Measurements from ENCODE around the gene FBXL3.

FBXL3 gene

DNA sequence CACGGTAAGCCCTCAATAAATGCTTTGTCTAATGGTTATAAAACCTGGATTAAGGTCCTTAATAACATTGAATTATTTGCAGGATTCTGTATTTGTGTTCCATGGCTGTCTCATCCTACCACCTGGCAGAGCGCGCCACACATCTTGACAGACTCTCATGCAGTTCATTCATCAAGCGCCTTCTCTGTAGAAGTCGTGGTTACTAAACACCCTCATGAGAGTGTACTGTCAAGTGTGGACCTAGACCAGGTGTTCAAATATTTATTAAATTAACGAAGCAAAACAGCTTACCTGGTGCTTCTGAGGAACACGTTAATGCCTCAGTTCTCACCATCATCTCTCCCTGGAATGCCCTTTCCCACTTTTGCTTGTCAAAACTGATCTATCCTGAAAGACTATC is 13.1 kb upstream of the FBXL3 start:
- peaks cover 12% of the 10 kb centered on the region for H3K36me3 Mint-ChIP-seq (ENCODE audit: low read depth)
- H3K9me3 Mint-ChIP-seq = peaks cover 11% of the 10 kb centered on the region
- H3K4me1 Mint-ChIP-seq (ENCODE audit: low read depth) = peaks cover 7% of the 10 kb centered on the region
- intact Hi-C loops (cut with micrococcal nuclease) = no loop called here
- no peaks in the 10 kb centered on the region for H3K27me3 Mint-ChIP-seq
- no peak overlapping the region for H3K4me3 Mint-ChIP-seq
- H3K27ac Mint-ChIP-seq = no peak overlapping the region

GRCh38 chr13:77038907-77039480 is 12.0 kb upstream of the FBXL3 start:
- Mint-ChIP-seq H3K4me1 (ENCODE audit: low read depth) (peaks cover 7% of the 10 kb centered on the region), H3K36me3 (ENCODE audit: low read depth) (peaks cover 12% of the 10 kb centered on the region), H3K27me3 (no peaks in the 10 kb centered on the region), H3K9me3 (peaks cover 11% of the 10 kb centered on the region), H3K4me3 (no peak overlapping the region), H3K27ac (no peak overlapping the region)
- intact Hi-C loops (cut with micrococcal nuclease) = no loop called here

GRCh38 chr13:77036279-77036678 is 9.3 kb upstream of the FBXL3 start:
- intact Hi-C loops (cut with micrococcal nuclease) = no loop called here
- peaks cover 5% of the 10 kb centered on the region for H3K4me1 Mint-ChIP-seq (ENCODE audit: low read depth)
- H3K36me3 Mint-ChIP-seq (ENCODE audit: low read depth) = no peaks in the 10 kb centered on the region
- H3K27ac Mint-ChIP-seq = no peak overlapping the region
- H3K27me3 Mint-ChIP-seq = no peaks in the 10 kb centered on the region
- H3K9me3 Mint-ChIP-seq = peaks cover 17% of the 10 kb centered on the region
- no peak overlapping the region for H3K4me3 Mint-ChIP-seq

- no peak overlapping the region for H3K4me3 Mint-ChIP-seq
- no peaks in the 10 kb centered on the region for H3K27me3 Mint-ChIP-seq
- intact Hi-C loops (cut with micrococcal nuclease) = no loop called here
- H3K36me3 Mint-ChIP-seq (ENCODE audit: low read depth) = no peaks in the 10 kb centered on the region
- H3K27ac Mint-ChIP-seq = no peak overlapping the region
- peaks cover 17% of the 10 kb centered on the region for H3K9me3 Mint-ChIP-seq
- peaks cover 5% of the 10 kb centered on the region for H3K4me1 Mint-ChIP-seq (ENCODE audit: low read depth)
Observed at GRCh38 chr13:77034881-77035280, 7.9 kb upstream of the FBXL3 start.

- intact Hi-C loops (cut with micrococcal nuclease) = no loop called here
- peaks cover 11% of the 10 kb centered on the region for H3K4me1 Mint-ChIP-seq (ENCODE audit: low read depth)
- peaks cover 17% of the 10 kb centered on the region for H3K9me3 Mint-ChIP-seq
- no peak overlapping the region for H3K4me3 Mint-ChIP-seq
- no peaks in the 10 kb centered on the region for H3K27me3 Mint-ChIP-seq
- H3K27ac Mint-ChIP-seq = no peak overlapping the region
- H3K36me3 Mint-ChIP-seq (ENCODE audit: low read depth) = no peaks in the 10 kb centered on the region
Observed at GRCh38 chr13:77033717-77034302, 6.9 kb upstream of the FBXL3 start.

DNA sequence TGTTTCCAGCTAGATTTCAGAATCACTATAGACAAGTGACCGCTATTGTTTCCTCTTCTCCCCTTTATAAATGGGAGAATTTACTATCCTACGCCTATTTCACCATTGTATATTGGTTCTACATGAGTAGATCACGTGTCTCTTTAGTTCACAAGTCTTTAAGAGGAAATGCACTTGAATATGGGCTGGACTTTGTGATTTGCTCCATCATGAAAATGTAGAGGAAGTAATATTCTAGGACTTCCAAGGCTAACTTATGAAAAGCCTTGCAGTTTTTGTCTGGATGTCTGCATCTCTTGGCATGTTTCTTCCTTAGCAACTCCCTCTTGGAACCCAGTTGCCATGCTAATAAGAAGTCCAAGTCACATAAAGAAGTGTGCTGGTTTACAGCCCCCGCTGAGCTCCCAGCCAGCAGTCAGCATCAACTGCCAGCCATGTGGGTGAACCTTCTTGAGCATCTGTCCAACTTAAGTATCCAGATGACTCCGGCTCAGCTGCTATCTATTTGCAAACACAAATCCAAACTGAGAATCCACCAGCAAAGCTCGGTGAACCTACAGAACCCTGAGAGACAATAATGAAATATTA is 4.8 kb upstream of the FBXL3 start:
- Mint-ChIP-seq H3K27ac (peak overlapping the region; percentile 75), H3K9me3 (peaks cover 7% of the 10 kb centered on the region), H3K4me3 (no peak overlapping the region), H3K27me3 (no peaks in the 10 kb centered on the region), H3K4me1 (ENCODE audit: low read depth) (peaks cover 26% of the 10 kb centered on the region), H3K36me3 (ENCODE audit: low read depth) (peaks cover 8% of the 10 kb centered on the region)
- intact Hi-C loops (cut with micrococcal nuclease) = no loop called here

DNA sequence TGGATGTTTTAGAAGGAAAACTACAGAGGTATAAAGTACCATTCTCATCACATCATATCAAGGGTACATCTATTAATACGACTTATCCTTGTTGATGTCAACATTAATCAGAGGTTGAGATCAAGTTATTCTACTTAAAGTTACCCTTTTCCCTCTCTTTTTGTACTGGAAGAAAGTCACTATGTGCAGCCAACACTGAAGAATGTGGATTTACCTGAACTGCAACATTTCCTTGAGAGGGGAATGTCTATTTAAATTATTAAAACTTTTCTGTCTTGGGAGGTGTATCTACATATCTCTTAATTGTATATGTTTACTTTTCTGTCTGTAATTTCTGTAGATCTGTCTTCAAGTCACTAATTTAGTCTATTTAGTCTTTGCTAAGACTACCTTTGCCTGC is 2.5 kb upstream of the FBXL3 start:
- peaks cover 17% of the 10 kb centered on the region for H3K36me3 Mint-ChIP-seq (ENCODE audit: low read depth)
- H3K9me3 Mint-ChIP-seq = peaks cover 7% of the 10 kb centered on the region
- H3K27ac Mint-ChIP-seq = no peak overlapping the region
- intact Hi-C loops (cut with micrococcal nuclease) = loop anchor here (5.0 kb wide), 1 partner anchor 38 kb away; no protein-coding TSS in a partner anchor
- no peak overlapping the region for H3K4me3 Mint-ChIP-seq
- no peaks in the 10 kb centered on the region for H3K27me3 Mint-ChIP-seq
- H3K4me1 Mint-ChIP-seq (ENCODE audit: low read depth) = peaks cover 32% of the 10 kb centered on the region

DNA sequence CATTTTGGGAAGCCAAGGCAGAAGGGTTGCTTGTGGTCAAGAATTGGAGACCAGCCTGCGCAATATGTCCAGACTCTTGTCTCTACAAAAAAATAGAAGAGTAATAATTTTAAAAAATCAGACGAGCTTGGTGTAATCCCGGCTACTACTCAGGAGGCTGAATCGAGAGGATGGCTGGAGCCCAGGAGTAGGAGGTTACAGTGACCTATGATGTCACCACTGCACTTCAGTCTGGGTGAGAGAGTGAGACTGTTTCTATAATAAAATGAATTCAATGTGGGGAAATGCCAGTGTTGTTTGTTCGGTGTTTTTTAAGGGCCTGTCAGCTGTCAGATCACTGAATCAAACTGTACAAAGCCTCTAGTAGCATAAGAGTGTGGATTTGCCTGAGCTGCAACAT is 1.2 kb upstream of the FBXL3 start:
- H3K4me1 Mint-ChIP-seq (ENCODE audit: low read depth) = peaks cover 41% of the 10 kb centered on the region
- intact Hi-C loops (cut with micrococcal nuclease) = loop anchor here (5.0 kb wide), 1 partner anchor 39 kb away; no protein-coding TSS in a partner anchor
- no peaks in the 10 kb centered on the region for H3K27me3 Mint-ChIP-seq
- peaks cover 24% of the 10 kb centered on the region for H3K36me3 Mint-ChIP-seq (ENCODE audit: low read depth)
- H3K9me3 Mint-ChIP-seq = peaks cover 7% of the 10 kb centered on the region
- peak overlapping the region; percentile 91 for H3K27ac Mint-ChIP-seq
- H3K4me3 Mint-ChIP-seq = peak overlapping the region; percentile 93

- H3K4me3 Mint-ChIP-seq = peak overlapping the region; percentile 93
- no peaks in the 10 kb centered on the region for H3K9me3 Mint-ChIP-seq
- peaks cover 29% of the 10 kb centered on the region for H3K36me3 Mint-ChIP-seq (ENCODE audit: low read depth)
- no peaks in the 10 kb centered on the region for H3K27me3 Mint-ChIP-seq
- peak overlapping the region; percentile 91 for H3K27ac Mint-ChIP-seq
- intact Hi-C loops (cut with micrococcal nuclease) = loop anchor here (2.0 to 5.0 kb wide), 2 partner anchors 34 to 41 kb away; partner anchors contain the start of gene CLN5
- H3K4me1 Mint-ChIP-seq (ENCODE audit: low read depth) = peaks cover 46% of the 10 kb centered on the region
Observed at GRCh38 chr13:77026255-77026860, 601 bp downstream of the FBXL3 start.

DNA sequence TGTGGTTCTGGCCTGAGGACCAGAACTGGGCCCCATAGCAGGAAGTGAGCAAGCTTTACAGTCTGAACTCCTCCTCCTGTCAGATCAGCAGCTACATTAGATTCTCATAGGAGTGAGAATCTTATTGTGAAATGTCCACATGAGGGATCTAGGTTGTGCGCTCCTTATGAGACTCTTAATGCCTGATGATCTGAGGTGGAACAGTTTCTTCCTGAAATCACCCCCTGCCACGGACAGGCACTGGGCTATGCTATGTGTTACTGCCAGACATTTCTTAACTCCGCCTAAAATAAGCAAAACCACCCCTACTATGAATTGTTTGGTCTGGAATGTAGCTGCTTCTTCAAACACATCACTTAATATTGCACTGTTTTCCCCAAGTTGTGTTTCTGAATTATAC is 4.6 kb downstream of the FBXL3 start:
- H3K27me3 Mint-ChIP-seq = no peaks in the 10 kb centered on the region
- peaks cover 29% of the 10 kb centered on the region for H3K4me1 Mint-ChIP-seq (ENCODE audit: low read depth)
- peak overlapping the region; percentile 1 for H3K27ac Mint-ChIP-seq
- peaks cover 39% of the 10 kb centered on the region for H3K36me3 Mint-ChIP-seq (ENCODE audit: low read depth)
- intact Hi-C loops (cut with micrococcal nuclease) = no loop called here
- H3K9me3 Mint-ChIP-seq = no peaks in the 10 kb centered on the region
- H3K4me3 Mint-ChIP-seq = peak overlapping the region; percentile 13

GRCh38 chr13:77019756-77020155 is 7.2 kb downstream of the FBXL3 start:
- Mint-ChIP-seq H3K4me1 (ENCODE audit: low read depth) (peaks cover 28% of the 10 kb centered on the region), H3K4me3 (no peak overlapping the region), H3K27me3 (no peaks in the 10 kb centered on the region), H3K36me3 (ENCODE audit: low read depth) (peaks cover 39% of the 10 kb centered on the region), H3K9me3 (no peaks in the 10 kb centered on the region), H3K27ac (no peak overlapping the region)
- intact Hi-C loops (cut with micrococcal nuclease) = no loop called here

- Mint-ChIP-seq H3K4me3 (no peak overlapping the region), H3K9me3 (no peaks in the 10 kb centered on the region), H3K27ac (no peak overlapping the region), H3K4me1 (ENCODE audit: low read depth) (peaks cover 24% of the 10 kb centered on the region), H3K27me3 (no peaks in the 10 kb centered on the region), H3K36me3 (ENCODE audit: low read depth) (peaks cover 54% of the 10 kb centered on the region)
- intact Hi-C loops (cut with micrococcal nuclease) = no loop called here
Observed at GRCh38 chr13:77016888-77017623, 9.9 kb downstream of the FBXL3 start.

DNA sequence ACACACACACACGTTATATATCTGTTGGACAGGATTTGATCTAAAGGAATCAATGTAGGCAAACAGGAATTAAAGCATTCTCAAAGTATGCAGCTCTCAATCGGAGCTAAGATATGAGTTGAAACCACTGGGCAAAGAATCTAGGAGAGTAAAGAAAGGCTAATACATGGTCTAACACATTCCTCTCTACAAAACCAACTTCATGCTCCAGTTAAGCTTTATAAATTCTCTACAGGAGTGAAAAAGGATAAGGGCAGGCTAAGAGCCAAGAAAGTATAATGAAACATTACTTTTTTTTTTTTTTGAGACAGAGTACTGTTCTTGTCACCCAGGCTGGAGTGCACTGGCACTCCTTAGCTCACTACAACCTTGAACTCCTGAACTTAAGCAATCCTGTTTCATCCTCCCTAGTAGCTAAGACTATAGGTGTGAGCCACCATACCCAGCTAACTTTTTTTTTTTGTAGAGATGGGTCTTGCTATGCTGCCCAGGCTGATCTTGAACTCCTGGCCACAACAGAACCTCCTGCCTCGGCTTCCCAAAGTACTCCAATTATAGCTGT is 10.6 kb downstream of the FBXL3 start:
- Mint-ChIP-seq H3K9me3 (no peaks in the 10 kb centered on the region), H3K27me3 (no peaks in the 10 kb centered on the region), H3K4me3 (no peak overlapping the region), H3K36me3 (ENCODE audit: low read depth) (peaks cover 62% of the 10 kb centered on the region), H3K4me1 (ENCODE audit: low read depth) (peaks cover 24% of the 10 kb centered on the region), H3K27ac (no peak overlapping the region)
- intact Hi-C loops (cut with micrococcal nuclease) = no loop called here

Measured in dendritic cell treated with granulocyte-macrophage colony-stimulating factor and Interleukin-4, amounts not matched to agents 40 ng/mL and 50 ng/mL, for 4 days (primary cell).